ENCODE data around the gene PCSK9.

- TF ChIP-seq EZH2 (IDR thresholded peaks at IDR 0.05) (no peak), POLR2AphosphoS5 (IDR thresholded peaks at IDR 0.05; ENCODE audit: borderline replicate concordance, low read depth, low read length) (no peak)
These were observed 23.6 kb downstream of the PCSK9 start for GRCh38 chr1:55062801-55063576.

Data from SK-N-MC (cell line).